Prostate gland (tissue), 2 donors: Measurements from ENCODE around the gene CRP. TPM values are rescaled to one million over a fixed set of nuclear protein-coding genes. Genes with fewer than 3 reads are reported as not detected.
"Not testable (repeated sequence)": the region's sequence is repeated elsewhere in the genome, so short reads cannot be mapped to it uniquely, and the experiment has no call there.

Experiments
- DNase-seq: peaks from one replicate; pipeline ENCODE4 v3.0.0-alpha.2; 2019; ENCODE audit warnings: low spot score
- H3K27ac ChIP-seq, 2 donors: fragments of 200-600 bp; sonication (generic); 2 replicates each; pipeline ENCODE4 v1.5.1; 2017 to 2019
- H3K27me3 ChIP-seq: fragments of 200-600 bp; sonication (generic); replicated peaks from 2 replicates; pipeline ENCODE4 v1.5.1; 2019; ENCODE audit not compliant: insufficient read depth
- H3K36me3 ChIP-seq, 2 donors: fragments of 200-600 bp; sonication (generic); 1 replicate in 1 of 2; 2 replicates in 1 of 2; pipeline versions ENCODE4 v1.5.1 to v1.8.1; 2017 to 2019
- H3K4me1 ChIP-seq: fragments of 200-600 bp; sonication (generic); replicated peaks from 2 replicates; pipeline ENCODE4 v1.5.1; 2019
- H3K4me3 ChIP-seq, 2 donors: fragments of 200-600 bp; sonication (generic); 2 replicates each; pipeline ENCODE4 v1.5.1; 2017 to 2019
- H3K9me3 ChIP-seq: fragments of 200-600 bp; sonication (generic); 2 replicates; pipeline ENCODE4 v1.5.1; 2017
- POLR2A ChIP-seq: fragments of 450-650 bp; IDR thresholded peaks from one replicate; pipeline ENCODE4 v1.6.1; 2016; ENCODE audit warnings: antibody characterized with exemption, mild to moderate bottlenecking
- POLR2AphosphoS5 ChIP-seq: sonication (generic); formaldehyde crosslinking; IDR thresholded peaks from one replicate; pipeline ENCODE4 v1.6.1; 2017; ENCODE audit warnings: antibody characterized with exemption
- WGBS: methylation state at CpG from one replicate; pipeline ENCODE4 v1.1.5; 2018; 5-methylcytosine and 5-hydroxymethylcytosine counted together
- intact Hi-C: fragments of 100-400 bp; cut with DNase I; formaldehyde crosslinking; loops from one replicate; pipeline ENCODE4 v1.14.2; 2022
- total RNA-seq, 2 donors: library from RNA; depleted of rRNA; stranded (reverse); fragments of >200 nt; gene quantifications; one replicate each; pipeline ENCODE4 v1.1.0, GENCODE V29; 2016
- TF ChIP-seq, protein P1 (sequence below), 4 experiments: fragments of 200-600 bp in 2 of 4; fragments of 450-650 bp in 2 of 4; sonication (generic) in 2 of 4; IDR thresholded peaks; 1 replicate in 3 of 4; 2 replicates in 1 of 4; pipeline ENCODE4 v1.5.1; 2016 to 2019; ENCODE audit warnings: antibody characterized with exemption in 4 of 4, mild to moderate bottlenecking in 2 of 4, moderate library complexity in 2 of 4

The CRP gene
- total RNA-seq, 2 donors from 2014 or later: 0.55 TPM; not detected in 1

DNA sequence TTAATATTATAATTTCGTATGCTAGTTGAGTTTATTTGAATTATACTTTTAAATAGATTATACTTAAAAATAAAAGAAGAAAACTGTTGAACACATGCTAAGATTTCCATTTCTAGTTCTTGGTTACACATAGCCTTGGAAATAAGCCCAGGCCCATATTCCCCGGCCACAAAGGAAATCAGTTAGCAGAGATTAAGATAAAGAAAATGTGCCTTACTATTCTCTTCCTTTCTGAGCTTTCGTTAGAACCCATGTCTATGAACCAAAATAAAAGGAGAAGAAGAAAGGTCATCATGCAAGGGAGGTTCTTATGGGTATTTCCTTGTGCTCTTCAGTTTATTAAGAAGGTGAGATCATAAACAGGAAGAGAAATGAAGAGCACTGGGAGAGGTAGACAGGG, 32.3 kb upstream of the CRP start:
- H3K27me3 ChIP-seq: no peaks in the 10 kb centered on the region
- no peaks in the 10 kb centered on the region for H3K4me1 ChIP-seq
- H3K36me3 ChIP-seq: no peaks in the 10 kb centered on the region
- 44% methylated on average over 3 of the region's 3 CpGs for WGBS
- no peak overlapping the region for H3K27ac ChIP-seq
- TF ChIP-seq, protein P1, sequence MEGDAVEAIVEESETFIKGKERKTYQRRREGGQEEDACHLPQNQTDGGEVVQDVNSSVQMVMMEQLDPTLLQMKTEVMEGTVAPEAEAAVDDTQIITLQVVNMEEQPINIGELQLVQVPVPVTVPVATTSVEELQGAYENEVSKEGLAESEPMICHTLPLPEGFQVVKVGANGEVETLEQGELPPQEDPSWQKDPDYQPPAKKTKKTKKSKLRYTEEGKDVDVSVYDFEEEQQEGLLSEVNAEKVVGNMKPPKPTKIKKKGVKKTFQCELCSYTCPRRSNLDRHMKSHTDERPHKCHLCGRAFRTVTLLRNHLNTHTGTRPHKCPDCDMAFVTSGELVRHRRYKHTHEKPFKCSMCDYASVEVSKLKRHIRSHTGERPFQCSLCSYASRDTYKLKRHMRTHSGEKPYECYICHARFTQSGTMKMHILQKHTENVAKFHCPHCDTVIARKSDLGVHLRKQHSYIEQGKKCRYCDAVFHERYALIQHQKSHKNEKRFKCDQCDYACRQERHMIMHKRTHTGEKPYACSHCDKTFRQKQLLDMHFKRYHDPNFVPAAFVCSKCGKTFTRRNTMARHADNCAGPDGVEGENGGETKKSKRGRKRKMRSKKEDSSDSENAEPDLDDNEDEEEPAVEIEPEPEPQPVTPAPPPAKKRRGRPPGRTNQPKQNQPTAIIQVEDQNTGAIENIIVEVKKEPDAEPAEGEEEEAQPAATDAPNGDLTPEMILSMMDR (IDR thresholded peaks at IDR 0.05): no peak
- no peak for TF ChIP-seq POLR2AphosphoS5
- no peak for TF ChIP-seq POLR2A
- no peak for DNase-seq
- intact Hi-C loops: no loop called here
- H3K4me3 ChIP-seq: no peak overlapping the region
- no peaks in the 10 kb centered on the region for H3K9me3 ChIP-seq

DNA sequence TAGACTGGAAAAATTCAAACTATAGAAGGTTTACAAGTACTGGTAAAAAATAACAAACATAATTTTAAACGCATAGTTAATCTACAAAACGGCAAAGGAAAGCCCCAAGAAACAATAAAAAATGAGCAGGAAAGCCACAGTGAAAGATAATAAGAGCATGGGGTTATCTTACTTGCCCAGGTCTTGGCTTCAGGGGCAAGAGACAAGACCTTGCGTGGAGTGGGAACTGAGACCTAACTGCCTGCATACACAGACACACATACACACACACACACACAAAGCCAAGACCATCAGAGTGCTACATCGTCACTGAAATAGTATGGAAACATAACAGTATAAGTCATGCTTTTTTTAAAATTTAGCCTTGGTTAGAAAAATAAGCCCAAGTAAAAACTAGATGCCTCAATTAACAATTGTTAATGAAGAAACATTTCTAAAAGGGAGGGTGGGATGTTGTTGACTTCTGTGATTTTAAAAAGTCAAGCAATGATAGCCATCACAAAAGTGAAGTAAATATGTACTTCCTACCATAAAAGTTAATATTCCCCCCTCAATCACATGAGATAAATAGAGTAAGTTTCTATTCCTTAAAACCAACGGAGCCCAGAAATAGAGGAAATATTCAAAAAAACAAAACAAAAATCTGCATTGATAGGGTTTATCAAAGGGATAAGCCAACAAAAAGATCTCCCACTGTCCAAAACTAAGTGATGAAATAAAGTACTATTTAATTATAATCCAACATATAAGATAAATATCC, 29.4 kb upstream of the CRP start:
- Histone ChIP-seq H3K36me3 (no peaks in the 10 kb centered on the region), H3K4me3 (no peak overlapping the region), H3K27ac (no peak overlapping the region), H3K27me3 (no peaks in the 10 kb centered on the region), H3K9me3 (no peaks in the 10 kb centered on the region), H3K4me1 (no peaks in the 10 kb centered on the region)
- no peak for DNase-seq
- intact Hi-C loops: no loop called here
- TF ChIP-seq, protein P1 (IDR thresholded peaks at IDR 0.05): no peak
- TF ChIP-seq POLR2AphosphoS5 (no peak), POLR2A (no peak)
- 76% methylated on average over 5 of the region's 5 CpGs for WGBS

DNA sequence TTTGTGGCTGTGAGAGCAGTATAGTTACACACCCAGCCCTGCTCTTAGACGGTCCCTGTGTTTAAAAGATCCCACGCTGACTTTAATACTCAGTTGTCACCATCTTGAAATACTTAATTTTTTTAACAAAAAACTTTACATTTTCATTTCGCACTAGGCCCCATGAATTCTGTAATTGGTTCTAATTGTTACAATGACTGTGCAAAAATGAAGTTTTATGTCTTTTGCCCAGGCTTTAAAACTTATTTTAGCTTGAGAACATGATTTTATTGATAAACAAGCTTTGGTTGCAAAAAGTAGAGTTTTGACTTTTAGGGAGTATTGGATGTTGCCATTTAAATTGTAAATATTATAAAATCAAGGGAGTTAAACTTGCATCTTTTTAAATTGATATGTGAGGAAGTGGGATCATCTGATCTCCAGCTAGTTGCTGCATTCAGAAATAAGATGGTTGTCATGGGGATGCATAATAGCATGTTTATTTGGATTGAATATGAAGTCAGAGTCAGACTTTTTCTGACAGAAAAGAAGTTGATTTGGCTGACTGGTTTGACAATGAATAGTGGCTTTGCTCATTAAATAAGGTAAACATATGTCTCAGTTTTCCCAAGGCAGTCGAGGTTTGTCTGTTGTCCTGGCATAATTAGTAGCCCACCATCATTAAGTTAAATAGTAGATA, 23.0 kb upstream of the CRP start:
- Histone ChIP-seq H3K27ac (no peak overlapping the region), H3K9me3 (no peaks in the 10 kb centered on the region), H3K36me3 (no peaks in the 10 kb centered on the region), H3K4me3 (no peak overlapping the region), H3K27me3 (no peaks in the 10 kb centered on the region), H3K4me1 (no peaks in the 10 kb centered on the region)
- WGBS: 69% methylated on average over 4 of the region's 4 CpGs
- intact Hi-C loops: no loop called here
- DNase-seq: no peak
- TF ChIP-seq, protein P1 (IDR thresholded peaks at IDR 0.05): no peak
- TF ChIP-seq POLR2AphosphoS5 (no peak), POLR2A (no peak)

DNA sequence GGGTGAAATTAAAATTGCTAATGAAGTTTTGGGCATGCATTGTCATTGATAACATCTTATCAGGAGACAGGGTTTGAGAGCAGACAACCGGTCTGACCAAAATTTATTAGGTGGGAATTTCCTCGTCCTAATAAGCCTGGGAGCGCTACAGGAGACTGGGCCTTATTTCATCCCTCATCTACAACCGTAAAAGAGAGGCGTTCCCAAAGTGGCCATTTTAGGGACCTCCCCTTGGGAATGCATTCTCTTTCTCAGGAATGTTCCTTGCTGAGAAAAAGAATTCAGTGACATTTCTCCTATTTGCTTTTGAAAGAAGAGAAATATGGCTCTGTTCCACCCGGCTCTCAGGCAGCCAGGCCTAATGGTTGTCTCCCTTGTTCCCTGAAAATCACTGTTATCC, 8.8 kb upstream of the CRP start:
- H3K4me1 ChIP-seq, H3K27ac ChIP-seq, H3K27me3 ChIP-seq, H3K9me3 ChIP-seq, H3K36me3 ChIP-seq, H3K4me3 ChIP-seq, intact Hi-C loops, DNase-seq: not testable (repeated sequence)
- 91% methylated on average over 6 of the region's 6 CpGs for WGBS

DNA sequence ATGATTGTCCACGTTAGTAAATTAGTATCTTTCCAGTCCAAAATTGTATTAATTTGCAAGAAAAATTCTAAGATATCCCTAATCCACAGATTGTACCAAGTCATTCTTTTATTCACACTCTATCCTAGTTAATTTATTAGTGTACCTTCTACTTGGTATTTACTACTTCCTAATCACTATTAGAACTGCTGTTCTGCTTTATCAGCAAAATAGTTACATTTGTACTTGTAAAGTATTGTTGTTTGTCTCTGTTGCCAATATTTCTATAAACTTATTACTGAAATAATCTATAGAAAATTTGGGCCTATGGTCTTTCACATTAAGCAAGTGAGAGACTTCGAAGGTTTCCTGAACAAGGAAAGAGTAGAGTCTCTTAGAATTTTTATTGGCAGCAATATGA, 5.6 kb upstream of the CRP start:
- Histone ChIP-seq H3K36me3 (no peaks in the 10 kb centered on the region), H3K27ac (no peak overlapping the region), H3K27me3 (no peaks in the 10 kb centered on the region), H3K9me3 (no peaks in the 10 kb centered on the region), H3K4me3 (no peak overlapping the region), H3K4me1 (no peaks in the 10 kb centered on the region)
- WGBS: 89% methylated on average over 2 of the region's 2 CpGs
- intact Hi-C loops: no loop called here
- DNase-seq: no peak
- no peak for TF ChIP-seq POLR2A
- no peak for TF ChIP-seq POLR2AphosphoS5
- TF ChIP-seq, protein P1 (IDR thresholded peaks at IDR 0.05): no peak
